Lower leg skin (tissue), 4 donors: Measurements from ENCODE around the gene GNAS. TPM values are rescaled to one million over a fixed set of nuclear protein-coding genes. Genes with fewer than 3 reads are reported as not detected.

ENCODE experiments used
- DNase-seq, 2 donors: peaks; one replicate each; pipeline ENCODE4 v3.0.0-alpha.2; 2019; ENCODE audit warnings: low spot score in 2 of 2
- H3K4me3 ChIP-seq: fragments of 200-600 bp; sonication (generic); 2 replicates; pipeline ENCODE4 v1.5.1; 2017; ENCODE audit warnings: mild to moderate bottlenecking, low read depth; ENCODE audit not compliant: poor library complexity, severe bottlenecking
- POLR2A ChIP-seq, 2 donors: fragments of 450-650 bp; IDR thresholded peaks; one replicate each; pipeline ENCODE4 v1.6.1; 2016 to 2017; ENCODE audit warnings: antibody characterized with exemption in 2 of 2, mild to moderate bottlenecking in 1 of 2, moderate library complexity in 1 of 2
- whole genome bisulfite sequencing, 2 donors: methylation state at CpG; one replicate each; pipeline ENCODE4 v1.1.5; 2018; 5-methylcytosine and 5-hydroxymethylcytosine counted together
- intact Hi-C: fragments of 100-400 bp; cut with DNase I; formaldehyde crosslinking; loops from one replicate; pipeline ENCODE4 v1.15.0; 2023; ENCODE audit warnings: low total_unique reads
- total RNA-seq, 4 donors: library from RNA; depleted of rRNA; stranded (reverse); fragments of >200 nt; gene quantifications; one replicate each; pipeline ENCODE4 v1.1.0, GENCODE V29; 2016
- TF ChIP-seq, protein P1 (sequence below), 3 donors: fragments of 450-650 bp; IDR thresholded peaks; one replicate each; pipeline ENCODE4 v1.5.1; 2016; ENCODE audit warnings: antibody characterized with exemption in 3 of 3, mild to moderate bottlenecking in 3 of 3, moderate library complexity in 2 of 3

Gene GNAS
- total RNA-seq, 4 donors from 2014 or later, result 335 to 473 (median 391) TPM

DNA sequence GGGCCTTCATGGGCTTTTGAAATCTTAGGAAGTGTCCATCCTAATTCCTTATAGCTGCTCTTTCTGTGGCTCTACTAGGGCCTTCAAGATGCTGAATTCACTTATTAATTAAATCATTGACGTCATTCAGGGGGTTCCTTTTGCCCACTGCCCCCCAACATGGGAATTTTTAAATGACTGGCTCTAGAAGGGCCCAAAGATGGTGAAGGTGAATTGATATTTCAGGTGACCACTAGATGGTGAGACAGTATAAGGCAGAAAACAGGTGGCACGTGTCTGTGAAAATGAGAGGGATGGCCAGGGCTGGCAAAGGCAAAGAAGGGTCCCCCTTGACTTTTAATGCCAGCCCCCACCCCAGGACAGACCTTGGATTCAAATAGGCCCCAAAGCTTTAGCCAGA is 11.8 kb downstream of the GNAS start:
- no peak overlapping the region for H3K4me3 ChIP-seq
- 59 to 61% methylated on average over 2 of the region's 2 CpGs for WGBS, 2 donors
- intact Hi-C loops, result no loop called here
- TF ChIP-seq, protein P1, sequence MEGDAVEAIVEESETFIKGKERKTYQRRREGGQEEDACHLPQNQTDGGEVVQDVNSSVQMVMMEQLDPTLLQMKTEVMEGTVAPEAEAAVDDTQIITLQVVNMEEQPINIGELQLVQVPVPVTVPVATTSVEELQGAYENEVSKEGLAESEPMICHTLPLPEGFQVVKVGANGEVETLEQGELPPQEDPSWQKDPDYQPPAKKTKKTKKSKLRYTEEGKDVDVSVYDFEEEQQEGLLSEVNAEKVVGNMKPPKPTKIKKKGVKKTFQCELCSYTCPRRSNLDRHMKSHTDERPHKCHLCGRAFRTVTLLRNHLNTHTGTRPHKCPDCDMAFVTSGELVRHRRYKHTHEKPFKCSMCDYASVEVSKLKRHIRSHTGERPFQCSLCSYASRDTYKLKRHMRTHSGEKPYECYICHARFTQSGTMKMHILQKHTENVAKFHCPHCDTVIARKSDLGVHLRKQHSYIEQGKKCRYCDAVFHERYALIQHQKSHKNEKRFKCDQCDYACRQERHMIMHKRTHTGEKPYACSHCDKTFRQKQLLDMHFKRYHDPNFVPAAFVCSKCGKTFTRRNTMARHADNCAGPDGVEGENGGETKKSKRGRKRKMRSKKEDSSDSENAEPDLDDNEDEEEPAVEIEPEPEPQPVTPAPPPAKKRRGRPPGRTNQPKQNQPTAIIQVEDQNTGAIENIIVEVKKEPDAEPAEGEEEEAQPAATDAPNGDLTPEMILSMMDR (IDR thresholded peaks at IDR 0.05), result no peak
- TF ChIP-seq POLR2A (IDR thresholded peaks at IDR 0.05), result no peak
- no peak for DNase-seq

DNA sequence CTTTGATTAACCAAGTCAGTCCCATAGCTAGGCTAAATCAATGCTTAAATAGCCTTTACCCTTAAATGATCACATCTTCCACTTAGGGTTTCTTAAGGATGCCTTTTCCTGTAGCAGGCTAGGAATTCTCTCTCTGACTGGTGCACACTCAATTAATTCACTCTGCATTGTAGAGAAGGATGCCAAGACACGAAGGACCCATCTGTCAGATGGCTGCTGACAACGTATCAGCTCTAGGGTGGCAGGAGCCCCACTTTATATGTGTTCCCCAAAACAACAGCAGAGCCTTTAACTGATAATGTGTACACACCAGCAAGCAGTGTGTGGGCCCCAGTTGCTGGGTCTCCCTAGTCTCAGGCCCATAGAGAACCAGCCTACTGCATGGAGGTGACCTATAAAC is 13.3 kb downstream of the GNAS start:
- intact Hi-C loops, result loop anchor here (5.0 kb wide), 1 partner anchor 361 kb away; no protein-coding TSS in a partner anchor
- H3K4me3 ChIP-seq, result no peak overlapping the region
- TF ChIP-seq, protein P1 (IDR thresholded peaks at IDR 0.05), result no peak
- TF ChIP-seq POLR2A (IDR thresholded peaks at IDR 0.05), result no peak
- 80 to 90% methylated on average over 2 of the region's 2 CpGs for WGBS, 2 donors
- peak in 1 of 2 donors; percentile 40 for DNase-seq

DNA sequence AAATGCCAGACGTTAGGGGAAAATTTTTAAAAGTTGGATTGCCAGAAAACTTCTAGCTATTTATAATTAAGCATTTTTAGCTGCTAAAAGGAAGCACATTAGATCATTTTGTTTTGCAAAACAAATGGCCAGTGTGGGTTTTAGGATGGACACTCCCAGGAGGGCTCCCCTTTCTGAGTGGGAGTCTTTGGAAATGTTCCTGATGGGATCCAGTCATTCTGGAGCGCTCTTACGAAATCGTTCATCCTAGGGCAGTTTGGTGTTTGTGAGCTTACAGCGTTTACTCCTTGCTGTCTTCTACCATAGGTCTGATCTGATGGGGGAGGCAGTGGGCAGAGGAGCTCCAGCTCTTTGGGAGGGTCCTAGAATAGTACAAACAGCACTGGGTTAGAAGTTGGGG is 14.7 kb downstream of the GNAS start:
- DNase-seq, result peak in 1 of 2 donors; percentile 80
- TF ChIP-seq, protein P1 (IDR thresholded peaks at IDR 0.05), result no peak
- TF ChIP-seq POLR2A (IDR thresholded peaks at IDR 0.05), result no peak
- intact Hi-C loops, result loop anchor here (5.0 kb wide), 1 partner anchor 360 kb away; no protein-coding TSS in a partner anchor
- whole genome bisulfite sequencing, 2 donors, result 54 to 56% methylated on average over 5 of the region's 5 CpGs
- no peak overlapping the region for H3K4me3 ChIP-seq

DNA sequence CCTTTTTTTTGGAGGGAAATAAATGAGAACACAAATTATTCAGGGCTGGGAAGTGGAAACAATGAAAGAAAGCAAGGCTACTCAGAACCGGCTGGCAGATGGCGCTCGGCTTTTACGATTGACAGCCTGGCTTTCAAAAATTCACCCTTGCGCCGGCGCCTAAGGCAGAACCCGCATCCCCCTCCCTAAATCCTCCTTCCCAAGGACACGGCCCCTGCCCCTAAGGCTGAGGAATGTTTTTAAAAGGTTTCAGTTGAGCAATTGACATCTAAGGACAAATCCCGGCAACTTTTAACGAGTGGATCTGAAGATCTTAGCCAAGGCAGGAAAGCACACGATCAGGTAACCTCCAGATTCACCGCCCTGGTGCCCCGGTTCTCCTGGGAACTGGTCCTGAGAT is 16.3 kb downstream of the GNAS start:
- H3K4me3 ChIP-seq, result no peak overlapping the region
- intact Hi-C loops, result loop anchor here (5.0 kb wide), 1 partner anchor 359 kb away; no protein-coding TSS in a partner anchor
- peak in 1 of 2 donors; percentile 52 for DNase-seq
- WGBS, 2 donors, result 52 to 54% methylated on average over 14 of the region's 14 CpGs
- TF ChIP-seq, protein P1 (IDR thresholded peaks at IDR 0.05), result no peak
- TF ChIP-seq POLR2A (IDR thresholded peaks at IDR 0.05), result no peak

DNA sequence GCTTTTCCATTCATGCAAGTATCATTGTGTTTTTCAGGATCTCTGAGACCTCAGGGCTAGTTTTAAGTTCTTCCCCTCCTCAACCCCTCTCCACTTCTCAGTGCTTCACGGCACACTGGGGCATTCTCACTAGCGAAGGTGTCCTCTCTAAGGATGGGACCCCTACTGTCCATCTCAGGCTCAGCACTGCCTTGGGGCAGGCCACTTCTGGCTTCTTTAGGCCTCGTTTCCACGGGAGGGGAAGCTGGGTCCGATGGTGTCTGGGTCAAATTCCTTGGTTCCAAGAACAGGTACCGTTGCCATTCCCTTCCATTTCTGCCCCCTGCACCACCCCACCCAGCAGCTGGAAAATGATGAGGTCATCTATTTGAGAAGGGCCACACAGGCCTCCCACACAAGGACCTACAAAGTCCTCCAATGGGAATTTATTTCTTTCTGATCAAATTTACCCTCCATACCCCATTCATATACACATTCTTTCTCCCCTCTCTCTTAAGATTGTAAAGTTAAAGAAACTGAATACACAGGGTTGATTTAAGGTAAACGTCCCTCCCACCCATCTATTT is 17.2 kb downstream of the GNAS start:
- intact Hi-C loops, result loop anchor here (5.0 kb wide), 1 partner anchor 358 kb away; no protein-coding TSS in a partner anchor
- H3K4me3 ChIP-seq, result no peak overlapping the region
- no peak for TF ChIP-seq POLR2A (IDR thresholded peaks at IDR 0.05)
- TF ChIP-seq, protein P1 (IDR thresholded peaks at IDR 0.05), result no peak
- 83 to 87% methylated on average over 7 of the region's 7 CpGs for WGBS, 2 donors
- peak in 1 of 2 donors; percentile 65 for DNase-seq
